Fibroblast of skin of left biceps (primary cell): ENCODE data around the gene DDX23.

Experiments
- DNase-seq, 2 experiments: peaks; one replicate each; pipeline ENCODE4 v3.0.0-alpha.2; 2013; ENCODE audit warnings: low read depth in 2 of 2

The DDX23 gene

DNA sequence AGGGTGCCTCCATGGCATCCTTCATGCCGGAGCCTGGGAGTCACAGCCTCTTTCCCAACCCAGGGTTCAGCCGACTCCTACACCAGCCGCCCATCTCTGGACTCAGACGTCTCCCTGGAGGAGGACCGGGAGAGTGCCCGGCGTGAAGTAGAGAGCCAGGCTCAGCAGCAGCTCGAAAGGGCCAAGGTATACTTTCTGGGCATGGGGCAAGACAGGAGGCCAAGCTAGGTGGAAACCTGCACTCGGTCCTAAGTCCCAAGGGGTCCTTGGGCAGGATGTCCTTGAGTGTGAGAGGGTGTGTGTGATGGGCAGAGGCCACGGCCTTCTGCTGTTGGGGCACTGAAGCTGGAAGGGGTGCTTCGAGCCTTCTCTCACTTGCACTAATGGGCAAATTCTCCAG is 28.7 kb downstream of the DDX23 start:
- DNase-seq: no peak

DNA sequence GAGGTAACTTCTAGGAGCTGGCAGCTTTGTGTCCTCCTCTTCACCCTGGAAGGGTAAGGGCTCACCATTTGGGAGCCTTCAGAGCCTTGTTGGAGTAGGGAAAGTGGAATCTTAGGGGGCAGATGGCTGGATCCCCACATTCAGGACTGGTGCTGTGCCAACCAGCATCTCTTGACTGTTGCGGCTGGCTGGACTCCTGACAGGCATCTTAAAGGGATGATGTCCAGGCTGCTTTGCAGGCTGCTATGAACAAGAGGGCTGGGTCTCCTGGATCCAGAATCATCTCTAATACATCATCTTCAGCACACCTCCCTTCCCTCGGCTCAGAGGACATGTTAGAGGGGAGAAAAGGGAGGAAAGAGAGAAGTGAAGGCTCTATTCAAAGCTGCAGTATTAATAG is 29.3 kb downstream of the DDX23 start:
- no peak for DNase-seq

DNA sequence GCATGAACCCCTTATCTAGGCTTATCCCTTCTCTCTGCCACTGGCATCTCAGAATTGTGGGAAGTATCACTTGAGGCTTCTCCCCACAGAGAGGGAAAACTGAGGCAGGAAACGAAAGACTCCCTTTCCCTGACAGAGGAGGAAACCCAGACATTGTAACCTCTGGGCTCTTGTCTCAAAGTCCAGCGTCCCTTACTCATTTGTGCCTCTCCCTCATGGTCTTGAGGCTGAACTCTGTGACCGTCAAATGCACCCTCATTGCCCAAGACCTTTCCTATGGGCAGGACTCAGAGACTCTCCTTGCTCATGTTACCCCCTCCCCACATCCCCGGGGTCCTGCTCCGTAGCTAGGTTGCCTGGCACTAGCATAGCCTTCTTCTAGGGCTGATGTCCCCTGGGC is 29.8 kb downstream of the DDX23 start:
- DNase-seq: no peak

DNA sequence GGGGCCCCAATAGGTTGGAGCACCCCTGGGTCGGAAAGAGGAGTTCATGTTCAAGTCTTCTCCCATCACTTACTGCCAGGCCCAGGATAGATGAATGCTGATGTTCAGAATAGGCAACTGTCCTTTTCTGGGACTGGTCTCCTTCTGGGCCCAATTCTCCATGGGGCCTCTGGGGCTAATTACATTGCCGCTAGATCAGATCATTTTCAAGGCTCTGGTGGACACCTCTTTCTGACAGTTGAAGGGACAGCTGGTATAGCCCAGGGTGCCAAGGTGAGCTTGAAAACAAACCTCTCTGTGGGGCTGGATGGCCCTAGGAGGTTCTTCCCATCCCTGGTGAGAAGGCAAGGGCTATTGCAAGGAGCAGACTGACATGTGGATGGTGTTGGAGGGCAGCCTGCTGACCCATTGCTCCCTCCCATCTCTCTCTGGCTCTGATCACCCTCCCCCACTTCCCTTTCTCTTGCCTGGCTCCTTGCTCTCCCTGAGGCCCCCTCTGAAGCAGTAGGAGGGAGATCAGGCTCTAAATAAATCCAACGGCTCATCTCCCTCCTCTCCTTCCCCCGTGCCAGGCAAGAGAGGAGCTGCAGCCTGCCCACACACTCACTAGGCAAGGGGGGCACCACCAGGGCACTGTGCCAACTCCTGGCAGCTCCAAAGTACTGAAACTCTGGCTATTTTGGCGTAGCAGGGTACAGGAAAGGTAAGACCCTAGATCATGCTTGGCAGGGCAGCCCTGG is 31.8 kb downstream of the DDX23 start:
- DNase-seq: no peak

DNA sequence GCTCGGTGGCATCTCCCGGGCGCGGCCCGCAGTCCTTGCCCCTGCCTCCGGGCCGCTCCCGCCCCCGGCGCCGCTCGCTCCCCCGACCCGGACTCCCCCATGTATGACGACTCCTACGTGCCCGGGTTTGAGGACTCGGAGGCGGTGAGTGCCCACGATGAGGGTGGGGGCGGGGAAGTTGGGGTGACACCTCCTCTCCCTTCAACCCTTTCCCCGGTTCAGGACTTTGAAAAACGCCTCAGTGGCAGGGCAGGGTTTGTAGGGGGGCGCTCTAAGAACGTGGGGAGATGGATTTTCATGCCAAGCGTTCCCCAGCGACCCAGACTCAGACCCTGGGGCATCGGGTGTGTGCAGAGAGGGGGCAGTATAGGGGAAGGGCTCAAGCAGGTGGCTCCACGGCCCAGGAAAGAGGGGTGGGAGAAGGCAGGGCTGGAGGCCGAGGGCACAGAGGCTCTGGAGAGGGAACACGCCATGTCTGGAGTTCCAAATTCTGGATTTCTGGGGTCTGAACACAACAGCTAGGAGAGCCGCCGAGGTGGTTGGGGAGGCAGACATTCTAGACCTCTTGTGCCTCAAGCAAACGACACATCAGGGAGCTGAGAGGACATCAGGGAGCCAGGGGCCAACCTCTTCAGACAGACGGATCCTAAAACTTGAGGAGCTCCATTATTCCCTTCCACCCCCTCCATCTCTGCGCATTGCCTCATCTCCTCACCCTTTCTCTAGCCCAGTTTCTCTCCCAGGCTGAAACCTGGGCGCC is 33.0 kb downstream of the DDX23 start:
- DNase-seq: no peak

DNA sequence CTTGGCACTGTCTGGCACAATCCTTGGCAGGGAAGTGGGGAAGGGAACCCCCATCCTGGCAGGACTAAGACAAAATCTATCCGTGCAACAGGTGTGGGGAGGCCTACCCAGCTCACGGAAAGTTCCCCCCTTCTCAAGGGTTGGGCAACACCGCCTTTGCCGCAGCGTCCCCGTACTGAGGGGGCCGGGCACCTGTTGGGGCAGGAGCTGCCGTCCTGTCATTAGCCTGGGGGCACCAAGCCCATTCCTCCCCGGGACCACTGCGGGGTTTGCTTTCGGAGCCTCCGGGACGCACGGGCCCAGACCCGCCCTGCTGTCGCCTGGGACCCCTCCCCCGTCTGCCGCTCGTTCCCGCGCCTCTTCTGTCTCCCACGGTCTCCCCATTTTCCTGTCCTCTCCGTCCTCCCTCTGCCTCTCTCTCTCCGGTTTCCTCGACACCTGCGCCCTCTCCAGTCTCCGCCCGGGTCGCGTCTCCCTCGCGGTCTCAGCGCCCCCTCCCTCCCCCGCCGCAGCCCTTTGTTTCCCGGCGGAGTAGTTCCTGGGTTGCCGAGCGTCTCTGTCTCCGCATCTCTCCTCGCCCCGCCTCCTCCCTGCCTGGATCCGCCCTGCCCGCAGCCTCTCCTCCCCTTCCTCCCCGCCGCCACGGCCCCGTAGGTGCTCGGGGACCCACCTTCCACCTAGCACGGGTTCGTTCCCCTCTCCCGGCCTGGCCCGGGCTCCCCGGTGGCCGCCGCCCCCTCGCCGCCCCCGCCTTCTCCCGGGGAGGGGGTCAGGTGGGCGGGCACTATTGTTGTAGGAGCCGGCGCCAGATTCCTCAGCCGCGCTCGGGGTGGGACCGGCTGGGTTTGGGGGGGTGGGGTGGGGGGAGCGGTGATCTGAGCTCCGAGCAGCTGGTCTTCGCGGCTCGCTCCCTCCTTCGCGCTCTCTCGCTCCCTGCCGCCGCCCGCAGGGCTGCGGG is 33.8 kb downstream of the DDX23 start, which contains the start of gene CACNB3:
CACNB3 (plus strand) TSS at position 624 of the 958 bp plus-strand sequence. CDS start 434 bp downstream, outside the sequence.
- peak in 1 of 2 experiments; percentile 13 for DNase-seq

DNA sequence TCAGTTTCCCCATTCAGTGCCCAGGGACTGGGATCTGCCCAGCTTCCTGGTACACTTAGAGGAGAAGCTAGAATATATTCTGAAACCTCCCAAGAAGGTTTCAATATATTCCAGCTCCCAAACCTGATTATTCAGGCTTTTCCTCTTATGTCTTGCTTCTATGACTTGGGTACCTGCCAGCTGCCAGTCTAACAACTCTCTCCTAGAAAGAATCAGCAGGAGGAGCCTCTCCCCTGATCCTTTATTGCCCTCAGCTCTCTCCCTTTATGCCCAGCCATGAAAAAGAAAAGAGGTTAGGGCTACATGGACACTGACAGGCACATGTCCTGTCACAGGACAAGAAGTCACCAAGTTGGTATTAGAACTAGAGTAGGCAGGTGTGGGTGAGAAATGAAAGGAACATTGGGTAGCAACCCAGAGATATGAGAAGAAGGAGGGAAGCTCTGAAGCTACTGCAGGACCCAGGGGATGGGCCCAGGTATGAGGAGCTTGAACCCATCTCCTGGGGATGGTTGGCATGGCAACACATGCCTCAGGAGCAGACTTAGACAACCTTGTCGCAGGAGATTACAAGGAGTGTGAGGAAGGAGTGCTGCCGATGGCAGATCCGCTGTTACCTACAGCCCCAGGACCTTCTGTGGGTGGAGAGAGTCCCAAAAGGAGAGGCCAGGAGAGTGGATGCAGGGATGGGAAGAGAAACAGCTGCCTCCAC is 35.7 kb downstream of the DDX23 start:
- no peak for DNase-seq

DNA sequence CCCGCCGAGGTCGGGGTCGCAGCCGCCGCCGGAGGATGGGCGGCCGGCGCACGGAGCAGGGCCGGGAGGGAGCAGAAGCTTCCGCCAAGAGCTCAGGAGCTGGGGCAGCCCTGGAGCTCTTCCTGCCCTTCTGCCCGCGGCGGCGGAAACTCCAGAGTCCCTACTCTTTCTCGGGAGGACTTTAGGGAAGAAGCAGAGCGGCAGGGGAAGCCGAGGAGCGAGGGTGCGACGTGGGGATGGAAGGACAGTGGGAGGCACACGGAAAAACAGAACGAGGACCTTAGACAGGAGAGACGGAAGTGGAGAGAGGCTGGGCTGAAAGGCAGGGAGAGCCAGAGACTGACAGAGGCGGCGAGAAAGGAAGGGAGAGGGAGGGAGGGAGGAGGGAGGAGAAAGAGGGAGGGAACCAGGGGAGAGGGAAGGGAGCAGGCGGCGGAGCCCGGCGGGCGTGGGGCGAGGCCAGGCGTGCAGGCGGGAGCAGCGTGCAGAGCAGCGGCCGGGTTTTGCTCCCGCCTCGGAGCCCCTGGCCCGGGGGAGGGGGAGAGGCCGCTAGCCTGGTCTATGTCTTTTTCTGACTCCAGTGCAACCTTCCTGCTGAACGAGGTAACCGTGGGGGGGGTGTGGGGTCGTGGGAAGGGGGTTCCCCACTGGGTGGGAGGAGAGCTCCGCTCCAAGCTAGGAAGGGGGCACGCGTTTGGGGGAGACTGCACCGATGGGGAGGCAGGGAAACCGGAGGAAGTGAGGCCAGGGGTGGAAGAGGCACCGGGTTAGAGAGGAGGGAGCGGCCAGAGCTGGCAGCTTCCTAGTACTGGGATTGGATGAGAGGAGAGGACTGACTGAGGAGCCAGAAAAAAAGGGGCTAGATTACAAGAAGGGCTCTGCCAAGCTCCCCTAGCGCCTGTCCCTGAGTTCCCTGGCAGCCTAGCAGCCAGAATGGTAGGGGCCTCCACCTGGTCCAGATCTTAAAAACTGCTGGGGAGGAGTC is 36.5 kb downstream of the DDX23 start:
- DNase-seq: peak; percentile 44 to 56

DNA sequence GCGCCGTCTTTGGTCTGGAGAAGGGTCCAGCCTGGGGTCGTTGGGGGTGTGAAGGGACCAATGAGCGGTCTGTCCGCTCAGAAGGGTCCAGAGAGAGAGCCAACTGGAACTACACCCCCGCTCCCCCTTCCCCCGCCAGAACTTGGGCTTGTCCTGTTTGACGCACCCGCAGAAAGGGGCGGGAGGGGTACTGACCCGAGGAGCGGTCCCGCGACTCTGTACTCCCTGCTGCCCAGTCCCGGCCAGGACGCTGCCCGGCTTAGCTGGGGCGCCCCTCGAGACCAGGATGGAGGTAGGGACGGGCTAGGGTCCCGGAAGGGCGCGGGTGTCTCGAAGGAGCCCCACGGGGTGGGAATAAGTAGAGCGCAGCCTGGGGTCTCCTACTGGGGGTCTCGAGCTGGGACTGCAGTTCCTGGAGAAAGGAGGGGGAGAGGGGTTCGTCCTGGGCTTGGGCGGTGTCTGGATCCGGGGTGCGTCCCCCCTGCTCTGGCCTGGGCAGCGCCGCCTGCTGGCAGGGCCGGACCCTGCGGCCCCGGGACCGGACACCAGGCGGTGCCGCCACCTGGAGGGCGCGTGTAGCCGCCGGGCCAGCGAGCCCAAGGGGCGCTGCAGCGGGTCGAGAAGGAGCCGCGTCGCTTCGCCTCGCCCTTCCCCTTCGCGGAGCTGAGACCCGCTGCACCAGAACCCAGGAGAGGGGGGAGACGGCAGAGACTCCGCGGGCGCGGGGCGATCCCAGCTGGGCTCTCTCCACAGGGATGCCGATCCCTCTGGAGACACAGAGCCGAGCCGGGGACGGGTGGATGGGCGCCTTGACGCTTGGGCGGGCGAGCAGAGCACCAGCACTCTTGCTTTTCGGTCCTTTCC is 37.5 kb downstream of the DDX23 start:
- peak; percentile 41 to 43 for DNase-seq

DNA sequence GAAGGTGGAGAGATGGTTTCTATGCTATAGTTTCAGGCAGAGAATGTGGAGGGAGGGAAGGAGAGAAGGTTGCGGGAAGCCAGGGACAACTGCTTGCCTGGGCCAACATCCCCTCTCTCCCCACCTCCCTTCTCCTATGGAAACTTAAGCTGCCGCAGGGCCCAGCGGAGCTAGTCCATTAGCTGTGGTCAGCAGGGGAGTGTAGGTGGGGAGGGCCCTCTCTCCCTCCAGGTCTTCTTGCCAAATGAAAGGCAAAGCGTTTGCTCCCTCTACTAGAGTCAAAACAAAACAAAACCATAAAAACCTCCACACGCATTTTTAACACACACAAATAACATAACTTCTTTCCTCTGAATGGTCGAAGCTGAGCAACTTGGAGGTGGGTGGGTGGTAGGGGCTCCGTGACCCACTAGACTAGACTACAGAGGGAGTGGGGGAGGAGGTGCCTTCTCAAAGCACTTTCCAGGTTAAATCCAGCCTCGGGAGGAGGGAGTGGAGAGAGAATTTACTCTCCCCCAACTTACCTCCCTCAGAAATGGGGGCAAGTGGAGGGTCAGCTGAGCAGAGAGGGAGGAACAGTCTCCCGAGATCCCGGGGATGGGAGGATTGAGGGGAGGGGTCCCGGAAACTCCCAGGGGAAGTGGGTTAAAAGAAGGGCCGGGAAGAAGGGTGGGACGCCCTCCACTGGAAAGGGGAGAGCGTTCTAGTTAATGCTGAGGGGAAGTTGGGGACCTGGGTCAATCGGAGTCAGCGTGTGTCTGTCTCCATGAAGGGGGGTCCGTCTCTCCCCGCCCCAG is 38.3 kb downstream of the DDX23 start:
- DNase-seq: no peak

DNA sequence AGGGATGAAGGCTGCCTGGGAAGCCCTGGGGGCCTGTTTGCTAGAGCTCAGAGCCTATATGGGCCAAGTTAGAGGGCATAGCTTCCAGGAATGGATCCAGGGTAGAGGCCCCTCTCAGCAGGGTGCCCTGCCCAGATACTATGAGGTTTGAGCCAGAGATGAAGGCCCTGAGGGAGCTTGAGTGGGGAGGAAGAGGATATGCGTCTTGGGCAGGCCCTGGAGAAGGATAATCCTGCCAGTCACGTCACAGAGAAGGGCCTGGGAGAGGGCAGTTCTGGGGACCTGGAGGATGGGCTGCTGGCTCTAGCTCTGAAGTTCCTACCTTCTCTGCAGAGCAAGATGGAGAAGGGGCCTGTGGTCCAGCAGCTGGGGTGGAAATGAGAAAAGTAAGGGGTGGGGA is 39.6 kb downstream of the DDX23 start:
- DNase-seq: no peak

DNA sequence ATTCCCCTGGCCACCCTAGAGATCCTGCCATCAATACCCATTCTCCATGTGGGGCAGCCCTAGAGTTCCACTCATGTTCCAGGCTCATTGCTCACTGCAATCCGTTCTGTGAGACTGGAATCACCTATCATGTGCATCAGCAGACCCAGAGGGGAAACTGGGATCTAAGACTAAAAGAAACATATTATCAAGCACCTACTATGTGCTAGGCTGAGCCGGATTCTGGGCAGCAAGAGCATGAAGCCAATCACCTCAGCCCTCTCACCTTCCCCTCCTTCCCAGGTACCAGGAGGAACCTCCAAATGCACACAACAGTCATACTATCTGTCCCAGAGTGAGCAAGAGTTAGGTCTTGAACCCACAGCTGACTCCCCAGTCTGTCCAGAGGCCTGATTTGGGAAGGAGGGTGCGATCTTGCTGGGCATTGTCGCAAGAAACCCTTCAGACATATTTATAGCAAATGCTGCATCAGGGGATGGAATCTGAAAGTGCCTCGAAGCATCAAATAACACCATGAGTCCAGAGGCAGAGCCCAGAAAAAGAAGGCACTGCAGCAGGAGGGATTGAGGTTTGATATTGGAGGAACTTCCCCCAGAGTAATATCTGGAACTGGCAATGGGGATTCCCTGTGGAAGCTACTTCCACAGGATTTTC is 40.4 kb downstream of the DDX23 start:
- no peak for DNase-seq

DNA sequence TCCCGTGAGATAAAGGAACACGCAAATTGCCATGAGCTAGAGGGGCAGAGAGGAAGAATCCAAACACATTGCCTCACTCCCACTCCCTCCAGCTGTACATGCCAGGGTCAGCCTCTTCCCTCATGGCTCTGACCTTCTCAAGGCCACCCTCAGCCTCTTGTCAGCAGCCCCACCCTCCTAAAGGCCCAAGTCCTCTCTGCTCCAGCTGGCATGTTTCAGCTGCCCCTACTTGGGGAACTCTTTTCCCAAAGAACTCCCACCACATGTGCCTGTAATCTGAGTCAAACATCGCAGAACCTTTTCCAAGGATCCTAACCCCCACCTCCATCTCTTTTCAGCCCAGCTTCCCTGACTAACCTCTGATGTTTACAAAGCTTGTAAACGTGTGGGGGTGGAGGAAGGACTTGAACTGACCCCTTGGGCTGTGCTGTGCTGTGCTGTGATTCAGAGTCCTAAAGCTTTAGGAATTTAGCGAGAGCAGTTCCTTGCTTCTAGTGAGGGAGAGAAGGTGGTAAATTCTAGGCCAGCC is 41.0 kb downstream of the DDX23 start:
- peak; percentile 54 to 55 for DNase-seq

DNA sequence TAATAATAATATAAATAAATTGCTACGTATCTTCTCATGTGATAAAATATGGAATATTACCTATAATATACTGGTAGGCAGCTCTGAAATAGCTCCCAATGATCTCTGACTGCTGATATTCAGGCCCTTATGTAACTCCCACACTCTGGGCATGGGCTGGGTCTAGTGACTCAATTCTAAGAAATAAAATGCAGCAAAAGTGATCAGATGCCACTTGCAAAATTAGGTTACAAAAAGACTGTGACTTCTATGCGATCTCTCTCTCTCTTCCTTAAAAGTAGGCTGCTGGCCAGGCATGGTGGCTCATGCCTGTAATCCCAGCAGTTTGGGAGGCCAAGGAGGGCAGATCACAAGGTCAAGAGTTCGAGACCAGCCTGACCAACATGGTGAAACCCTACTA is 44.0 kb downstream of the DDX23 start:
- no peak for DNase-seq

DNA sequence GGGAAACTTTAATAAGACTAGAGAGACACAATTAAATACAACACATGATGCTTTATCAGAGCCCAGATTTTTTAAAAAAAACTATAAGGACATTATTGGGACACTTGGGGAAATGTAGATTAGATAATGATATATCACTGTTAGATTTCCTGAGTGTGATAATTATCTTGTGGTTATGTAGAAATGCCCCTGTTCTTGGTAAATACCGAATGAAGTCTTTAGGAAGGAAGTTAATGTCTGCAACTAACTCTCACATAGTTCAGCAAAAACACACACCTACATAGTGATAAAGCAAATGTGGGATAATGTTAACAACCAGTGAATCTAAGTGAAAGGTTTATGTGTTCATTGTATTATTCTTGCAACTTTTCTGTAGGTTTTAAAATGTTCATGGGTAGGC is 48.3 kb downstream of the DDX23 start:
- no peak for DNase-seq

DNA sequence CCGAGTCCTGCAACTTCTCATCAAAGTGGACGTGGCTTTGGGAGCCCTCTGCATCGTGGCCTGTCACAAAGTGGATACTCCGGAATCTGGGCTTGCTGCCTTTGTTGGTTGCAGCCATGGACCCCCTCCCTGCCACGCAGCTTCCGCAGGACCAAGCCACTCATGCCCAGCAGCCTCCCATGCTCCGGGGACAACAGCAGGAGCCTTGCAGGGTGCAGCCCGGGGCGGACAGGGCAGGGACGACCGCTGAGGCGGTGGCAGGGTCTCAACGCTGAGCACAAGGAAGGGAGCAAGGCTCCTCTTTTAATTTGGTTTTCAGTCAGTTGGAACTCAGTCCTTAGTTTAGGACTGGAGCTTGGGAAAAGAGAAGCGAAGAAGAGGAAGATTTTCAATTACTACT is 51.0 kb downstream of the DDX23 start:
- no peak for DNase-seq

DNA sequence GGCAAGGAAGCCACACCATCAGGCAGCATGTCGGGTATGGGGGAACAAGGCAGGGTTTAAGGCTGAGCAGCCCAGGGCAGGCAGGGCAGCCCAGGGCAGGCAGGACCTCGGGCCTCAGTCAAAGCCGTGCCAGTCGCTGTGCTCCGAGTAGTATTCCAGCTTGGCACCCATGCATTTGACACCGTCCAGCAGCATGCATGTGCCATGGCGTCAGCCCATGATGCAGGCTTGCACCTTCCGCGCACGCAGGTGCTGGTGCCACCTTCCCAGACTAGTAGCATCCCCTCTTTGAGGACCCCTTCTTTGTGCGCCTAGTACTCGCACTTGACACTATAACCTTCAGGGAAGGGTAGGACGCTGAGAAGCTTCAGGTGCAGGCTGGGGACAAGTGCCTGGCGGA is 51.5 kb downstream of the DDX23 start:
- no peak for DNase-seq

DNA sequence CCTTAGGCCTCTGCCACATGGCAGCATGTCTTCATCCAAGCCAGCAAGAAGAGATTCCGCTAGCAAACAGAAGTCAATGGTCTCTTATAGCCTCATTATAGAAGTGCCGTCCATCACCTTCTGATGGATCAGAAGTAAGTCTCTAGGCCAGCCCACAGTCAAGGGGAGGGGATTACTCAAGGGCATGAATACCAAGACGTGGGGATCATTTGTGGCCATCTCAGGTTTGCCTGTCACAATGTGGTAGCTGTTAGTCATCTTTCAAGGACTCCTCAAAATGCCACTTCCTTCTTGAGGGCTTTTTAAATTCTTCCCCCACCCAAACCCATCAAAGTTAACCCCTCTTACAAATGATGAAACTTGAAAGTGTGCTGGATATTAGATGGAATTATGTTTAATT is 55.0 kb downstream of the DDX23 start:
- no peak for DNase-seq
